ENCODE measurements around the gene TMEM53.

DNA sequence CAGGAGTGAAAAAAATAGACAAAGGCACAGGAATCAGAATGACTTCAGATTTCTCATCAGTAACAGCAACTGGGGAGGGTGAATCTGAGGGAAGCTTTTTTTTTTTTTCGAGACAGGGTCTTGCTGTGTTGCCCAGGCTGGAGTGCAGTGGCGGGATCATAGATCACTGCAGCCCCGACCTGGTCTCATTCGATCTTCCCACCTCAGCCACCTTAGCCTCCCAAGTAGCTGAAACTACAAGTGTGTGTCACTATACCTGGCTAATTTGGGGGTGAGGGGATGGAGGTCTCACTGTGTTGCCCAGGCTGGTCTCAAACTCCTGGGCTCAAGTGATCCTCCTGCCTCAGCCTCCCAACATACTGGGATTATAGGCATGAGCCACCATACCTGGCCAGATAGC lies 10.9 kb upstream of the TMEM53 start:
- TF ChIP-seq REST (tag by site-specific recombination; IDR thresholded peaks at IDR 0.05), result no peak
- TF ChIP-seq, protein P1, sequence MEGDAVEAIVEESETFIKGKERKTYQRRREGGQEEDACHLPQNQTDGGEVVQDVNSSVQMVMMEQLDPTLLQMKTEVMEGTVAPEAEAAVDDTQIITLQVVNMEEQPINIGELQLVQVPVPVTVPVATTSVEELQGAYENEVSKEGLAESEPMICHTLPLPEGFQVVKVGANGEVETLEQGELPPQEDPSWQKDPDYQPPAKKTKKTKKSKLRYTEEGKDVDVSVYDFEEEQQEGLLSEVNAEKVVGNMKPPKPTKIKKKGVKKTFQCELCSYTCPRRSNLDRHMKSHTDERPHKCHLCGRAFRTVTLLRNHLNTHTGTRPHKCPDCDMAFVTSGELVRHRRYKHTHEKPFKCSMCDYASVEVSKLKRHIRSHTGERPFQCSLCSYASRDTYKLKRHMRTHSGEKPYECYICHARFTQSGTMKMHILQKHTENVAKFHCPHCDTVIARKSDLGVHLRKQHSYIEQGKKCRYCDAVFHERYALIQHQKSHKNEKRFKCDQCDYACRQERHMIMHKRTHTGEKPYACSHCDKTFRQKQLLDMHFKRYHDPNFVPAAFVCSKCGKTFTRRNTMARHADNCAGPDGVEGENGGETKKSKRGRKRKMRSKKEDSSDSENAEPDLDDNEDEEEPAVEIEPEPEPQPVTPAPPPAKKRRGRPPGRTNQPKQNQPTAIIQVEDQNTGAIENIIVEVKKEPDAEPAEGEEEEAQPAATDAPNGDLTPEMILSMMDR (tag by site-specific recombination; IDR thresholded peaks at IDR 0.05), result no peak
- no peak for TF ChIP-seq ZBTB8A (tag by site-specific recombination; IDR thresholded peaks at IDR 0.05)
- TF ChIP-seq PATZ1 (tag by site-specific recombination; IDR thresholded peaks at IDR 0.05), result no peak
- TF ChIP-seq ZNF133 (tag by site-specific recombination; IDR thresholded peaks at IDR 0.05), result no peak
- TF ChIP-seq ZXDB (tag by site-specific recombination; IDR thresholded peaks at IDR 0.05), result no peak
- TF ChIP-seq ZNF10 (tag by site-specific recombination; IDR thresholded peaks at IDR 0.05), result no peak
- no peak for TF ChIP-seq ZBTB44 (tag by site-specific recombination; IDR thresholded peaks at IDR 0.05)
- TF ChIP-seq OSR2 (tag by site-specific recombination; IDR thresholded peaks at IDR 0.05), result no peak
- TF ChIP-seq REPIN1 (tag by site-specific recombination; IDR thresholded peaks at IDR 0.05; ENCODE audit: low read depth), result no peak

Data from HEK293 (cell line).